Skin of body (tissue), 2 donors: ENCODE results near the gene SLC24A4. TPM values are rescaled to one million over a fixed set of nuclear protein-coding genes. Genes with fewer than 3 reads are reported as not detected.
"Not testable (repeated sequence)": the region's sequence is repeated elsewhere in the genome, so short reads cannot be mapped to it uniquely, and the experiment has no call there.

Experiments
- DNase-seq: peaks from one replicate; lab custom pipeline; 2025; lab: John Stamatoyannopoulos, UW
- total RNA-seq: library from RNA; depleted of rRNA; stranded (reverse); fragments of >200 nt; gene quantifications from one replicate; pipeline ENCODE4 v1.2.3, GENCODE V29; 2014

The SLC24A4 gene
- total RNA-seq, 1 donor from 2014 or later = 0.49 TPM

GRCh38 chr14:92519246-92520101 lies 196.5 kb downstream of the SLC24A4 start:
- DNase-seq = no peak

GRCh38 chr14:92520102-92521057 lies 197.4 kb downstream of the SLC24A4 start:
- DNase-seq = no peak

GRCh38 chr14:92521058-92521415 lies 198.1 kb downstream of the SLC24A4 start:
- DNase-seq = no peak

GRCh38 chr14:92523752-92524151 lies 200.8 kb downstream of the SLC24A4 start:
- DNase-seq = no peak

GRCh38 chr14:92524602-92525185 lies 201.7 kb downstream of the SLC24A4 start:
- DNase-seq = no peak

- no peak for DNase-seq
Observed at GRCh38 chr14:92525322-92526095, 202.5 kb downstream of the SLC24A4 start.

GRCh38 chr14:92527721-92528120 lies 204.8 kb downstream of the SLC24A4 start:
- DNase-seq = no peak

- no peak for DNase-seq
Observed at GRCh38 chr14:92528486-92529100, 205.6 kb downstream of the SLC24A4 start.

GRCh38 chr14:92529903-92530302 lies 206.9 kb downstream of the SLC24A4 start:
- no peak for DNase-seq

GRCh38 chr14:92531106-92531873 lies 208.3 kb downstream of the SLC24A4 start:
- no peak for DNase-seq

GRCh38 chr14:92532490-92533163 lies 209.7 kb downstream of the SLC24A4 start:
- DNase-seq = no peak

- DNase-seq = no peak
Observed at GRCh38 chr14:92534932-92535643, 212.1 kb downstream of the SLC24A4 start.

GRCh38 chr14:92536231-92536630 lies 213.3 kb downstream of the SLC24A4 start:
- DNase-seq = not testable (repeated sequence)

GRCh38 chr14:92538412-92538985 lies 215.5 kb downstream of the SLC24A4 start:
- no peak for DNase-seq

- no peak for DNase-seq
Observed at GRCh38 chr14:92539419-92539818, 216.5 kb downstream of the SLC24A4 start.

GRCh38 chr14:92539875-92540274 lies 216.9 kb downstream of the SLC24A4 start:
- DNase-seq = no peak

GRCh38 chr14:92540472-92541048 lies 217.6 kb downstream of the SLC24A4 start:
- DNase-seq = peak; percentile 97
